ENCODE measurements around the gene UNC13C. TPM values are rescaled to one million over a fixed set of nuclear protein-coding genes. Genes with fewer than 3 reads are reported as not detected.

The UNC13C gene
- total and polyA plus RNA-seq, 2 experiments from 2014 or later, result 0.92 to 10.3 TPM

DNA sequence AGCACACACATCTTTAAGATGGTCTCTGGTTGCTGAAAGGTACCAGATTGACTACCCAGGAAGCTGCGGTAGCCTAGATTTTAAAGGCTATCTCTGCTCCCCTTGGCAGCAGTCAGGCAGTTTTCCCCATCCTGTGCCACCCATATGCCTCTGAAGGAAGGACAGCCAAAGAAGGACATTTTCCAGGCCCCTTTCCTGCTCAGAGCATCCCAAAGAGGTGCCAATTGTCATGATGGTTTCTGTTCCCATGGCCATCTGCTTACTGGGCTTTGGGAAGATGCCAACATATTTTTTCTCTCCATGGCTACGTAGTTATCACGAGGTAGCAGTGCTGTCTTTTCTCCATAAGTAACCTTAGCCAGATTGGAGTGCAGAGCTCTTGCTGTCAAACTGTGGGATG, 39.7 kb downstream of the UNC13C start:
- H3K27me3 ChIP-seq, result no peaks in the 10 kb centered on the region
- no peaks in the 10 kb centered on the region for H3K9me3 ChIP-seq (ENCODE audit: low read depth)
- H4K20me1 ChIP-seq (ENCODE audit: insufficient read depth, poor library complexity, severe bottlenecking), result no peaks in the 10 kb centered on the region
- 70% methylated on average over 3 of the region's 3 CpGs for WGBS (ENCODE audit: low lambda C conversion rate, missing lambda C conversion rate)
- H3K4me1 ChIP-seq (ENCODE audit: insufficient read depth), result no peaks in the 10 kb centered on the region
- TF ChIP-seq, protein P1, sequence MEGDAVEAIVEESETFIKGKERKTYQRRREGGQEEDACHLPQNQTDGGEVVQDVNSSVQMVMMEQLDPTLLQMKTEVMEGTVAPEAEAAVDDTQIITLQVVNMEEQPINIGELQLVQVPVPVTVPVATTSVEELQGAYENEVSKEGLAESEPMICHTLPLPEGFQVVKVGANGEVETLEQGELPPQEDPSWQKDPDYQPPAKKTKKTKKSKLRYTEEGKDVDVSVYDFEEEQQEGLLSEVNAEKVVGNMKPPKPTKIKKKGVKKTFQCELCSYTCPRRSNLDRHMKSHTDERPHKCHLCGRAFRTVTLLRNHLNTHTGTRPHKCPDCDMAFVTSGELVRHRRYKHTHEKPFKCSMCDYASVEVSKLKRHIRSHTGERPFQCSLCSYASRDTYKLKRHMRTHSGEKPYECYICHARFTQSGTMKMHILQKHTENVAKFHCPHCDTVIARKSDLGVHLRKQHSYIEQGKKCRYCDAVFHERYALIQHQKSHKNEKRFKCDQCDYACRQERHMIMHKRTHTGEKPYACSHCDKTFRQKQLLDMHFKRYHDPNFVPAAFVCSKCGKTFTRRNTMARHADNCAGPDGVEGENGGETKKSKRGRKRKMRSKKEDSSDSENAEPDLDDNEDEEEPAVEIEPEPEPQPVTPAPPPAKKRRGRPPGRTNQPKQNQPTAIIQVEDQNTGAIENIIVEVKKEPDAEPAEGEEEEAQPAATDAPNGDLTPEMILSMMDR (IDR thresholded peaks at IDR 0.05; ENCODE audit: poor library complexity), result no peak
- no peak for TF ChIP-seq EZH2 (IDR thresholded peaks at IDR 0.05; ENCODE audit: borderline replicate concordance)
- no peak for TF ChIP-seq EZH2phosphoT487 (IDR thresholded peaks at IDR 0.05; ENCODE audit: low read depth, severe bottlenecking, unreplicated experiment)
- no peaks in the 10 kb centered on the region for H3K9me2 ChIP-seq (replicated peaks; ENCODE audit: insufficient read depth)
- no peak for DNase-seq (ENCODE audit: low spot score)
- H3K36me3 ChIP-seq (replicated peaks; ENCODE audit: insufficient read depth, low read depth), result no peaks in the 10 kb centered on the region
- H3K27ac ChIP-seq, result no peak overlapping the region
- H3K4me2 ChIP-seq, result no peak overlapping the region
- no peak overlapping the region for H3K4me3 ChIP-seq
- no peaks in the 10 kb centered on the region for H3K79me2 ChIP-seq
- H2AFZ ChIP-seq, result no peak overlapping the region

DNA sequence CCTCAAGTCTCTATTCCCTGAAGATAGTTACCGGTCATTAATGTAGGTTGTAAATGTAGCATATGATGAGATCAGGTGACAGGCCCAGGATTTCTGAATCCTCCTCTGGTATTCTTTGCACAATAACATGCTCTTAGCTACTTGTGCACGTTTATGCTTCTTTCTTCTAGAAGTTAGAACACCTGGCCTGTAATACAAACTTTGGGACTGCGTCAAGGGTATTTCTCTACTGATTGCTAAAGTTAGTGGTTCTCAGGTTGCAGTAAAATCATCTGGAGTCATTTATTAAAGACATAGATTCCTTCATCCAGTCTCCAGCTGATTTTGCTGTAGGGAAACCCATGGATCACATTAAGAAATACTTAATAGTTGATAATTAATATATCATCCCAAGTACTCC, 48.0 kb downstream of the UNC13C start:
- H3K4me2 ChIP-seq, result no peak overlapping the region
- H3K79me2 ChIP-seq, result no peaks in the 10 kb centered on the region
- H3K9me3 ChIP-seq (ENCODE audit: low read depth), result no peaks in the 10 kb centered on the region
- no peaks in the 10 kb centered on the region for H4K20me1 ChIP-seq (ENCODE audit: insufficient read depth, poor library complexity, severe bottlenecking)
- no peaks in the 10 kb centered on the region for H3K36me3 ChIP-seq (replicated peaks; ENCODE audit: insufficient read depth, low read depth)
- 74% methylated on average over 3 of the region's 3 CpGs for WGBS (ENCODE audit: low lambda C conversion rate, missing lambda C conversion rate)
- no peaks in the 10 kb centered on the region for H3K4me1 ChIP-seq (ENCODE audit: insufficient read depth)
- H2AFZ ChIP-seq, result no peak overlapping the region
- no peak for DNase-seq (ENCODE audit: low spot score)
- no peak overlapping the region for H3K27ac ChIP-seq
- no peaks in the 10 kb centered on the region for H3K9me2 ChIP-seq (replicated peaks; ENCODE audit: insufficient read depth)
- TF ChIP-seq, protein P1 (IDR thresholded peaks at IDR 0.05; ENCODE audit: poor library complexity), result no peak
- no peak for TF ChIP-seq EZH2phosphoT487 (IDR thresholded peaks at IDR 0.05; ENCODE audit: low read depth, severe bottlenecking, unreplicated experiment)
- TF ChIP-seq EZH2 (IDR thresholded peaks at IDR 0.05; ENCODE audit: borderline replicate concordance), result no peak
- no peaks in the 10 kb centered on the region for H3K27me3 ChIP-seq
- H3K4me3 ChIP-seq, result no peak overlapping the region

DNA sequence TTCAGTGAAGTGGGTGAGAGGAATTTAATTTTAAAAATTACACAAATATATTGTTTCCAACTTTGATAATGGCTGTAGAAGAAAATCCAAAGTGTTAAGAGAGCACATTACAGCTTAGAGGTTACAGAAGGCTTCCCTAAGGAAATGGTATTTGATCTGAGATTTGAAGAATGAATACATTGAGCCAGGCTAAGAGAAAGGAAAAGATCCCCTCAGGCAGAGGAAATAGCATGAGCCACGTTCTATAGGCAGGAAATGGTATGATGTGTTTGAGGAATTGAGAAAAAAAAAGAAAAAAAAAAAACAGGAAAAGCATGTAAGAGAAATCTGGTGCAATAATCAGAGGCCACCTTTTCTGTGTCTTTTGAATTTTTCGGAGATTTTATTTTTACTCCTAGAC, 48.6 kb downstream of the UNC13C start:
- no peaks in the 10 kb centered on the region for H3K9me2 ChIP-seq (replicated peaks; ENCODE audit: insufficient read depth)
- no peaks in the 10 kb centered on the region for H3K4me1 ChIP-seq (ENCODE audit: insufficient read depth)
- H3K9me3 ChIP-seq (ENCODE audit: low read depth), result no peaks in the 10 kb centered on the region
- no peak overlapping the region for H2AFZ ChIP-seq
- H3K36me3 ChIP-seq (replicated peaks; ENCODE audit: insufficient read depth, low read depth), result no peaks in the 10 kb centered on the region
- H3K27me3 ChIP-seq, result no peaks in the 10 kb centered on the region
- H3K4me2 ChIP-seq, result no peak overlapping the region
- no peak overlapping the region for H3K27ac ChIP-seq
- TF ChIP-seq EZH2 (IDR thresholded peaks at IDR 0.05; ENCODE audit: borderline replicate concordance) (no peak), EZH2phosphoT487 (IDR thresholded peaks at IDR 0.05; ENCODE audit: low read depth, severe bottlenecking, unreplicated experiment) (no peak)
- TF ChIP-seq, protein P1 (IDR thresholded peaks at IDR 0.05; ENCODE audit: poor library complexity), result no peak
- H3K79me2 ChIP-seq, result no peaks in the 10 kb centered on the region
- no peak for DNase-seq (ENCODE audit: low spot score)
- WGBS (ENCODE audit: low lambda C conversion rate, missing lambda C conversion rate), result 63% methylated on average over 2 of the region's 2 CpGs
- no peak overlapping the region for H3K4me3 ChIP-seq
- no peaks in the 10 kb centered on the region for H4K20me1 ChIP-seq (ENCODE audit: insufficient read depth, poor library complexity, severe bottlenecking)

DNA sequence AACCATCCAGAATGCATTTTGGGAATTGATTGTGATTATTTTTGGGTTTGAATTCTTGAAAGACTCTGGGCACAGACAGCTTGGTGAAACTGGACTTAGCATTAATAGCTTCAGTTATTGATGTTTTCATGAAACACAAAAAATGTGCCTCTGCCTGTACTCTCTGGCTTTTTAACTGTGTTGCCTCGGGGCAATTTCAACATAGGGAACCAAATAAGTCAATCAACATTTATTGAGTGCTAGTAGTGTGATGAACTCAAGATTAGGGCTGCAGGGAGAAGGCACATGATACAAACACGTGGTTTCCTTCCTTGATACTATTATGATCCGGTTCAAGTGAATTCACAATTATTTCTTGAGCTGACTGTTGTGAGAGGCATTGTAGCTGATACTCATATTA, 50.8 kb downstream of the UNC13C start:
- no peaks in the 10 kb centered on the region for H3K36me3 ChIP-seq (replicated peaks; ENCODE audit: insufficient read depth, low read depth)
- no peaks in the 10 kb centered on the region for H3K4me1 ChIP-seq (ENCODE audit: insufficient read depth)
- H3K27me3 ChIP-seq, result no peaks in the 10 kb centered on the region
- no peak for DNase-seq (ENCODE audit: low spot score)
- H3K27ac ChIP-seq, result no peak overlapping the region
- no peak overlapping the region for H3K4me3 ChIP-seq
- no peak overlapping the region for H3K4me2 ChIP-seq
- H3K9me2 ChIP-seq (replicated peaks; ENCODE audit: insufficient read depth), result no peaks in the 10 kb centered on the region
- 41% methylated on average over 3 of the region's 3 CpGs for WGBS (ENCODE audit: low lambda C conversion rate, missing lambda C conversion rate)
- H2AFZ ChIP-seq, result no peak overlapping the region
- no peaks in the 10 kb centered on the region for H3K79me2 ChIP-seq
- TF ChIP-seq EZH2phosphoT487 (IDR thresholded peaks at IDR 0.05; ENCODE audit: low read depth, severe bottlenecking, unreplicated experiment) (no peak), EZH2 (IDR thresholded peaks at IDR 0.05; ENCODE audit: borderline replicate concordance) (no peak)
- TF ChIP-seq, protein P1 (IDR thresholded peaks at IDR 0.05; ENCODE audit: poor library complexity), result no peak
- no peaks in the 10 kb centered on the region for H3K9me3 ChIP-seq (ENCODE audit: low read depth)
- no peaks in the 10 kb centered on the region for H4K20me1 ChIP-seq (ENCODE audit: insufficient read depth, poor library complexity, severe bottlenecking)
